Lower leg skin (tissue), 3 donors: ENCODE results near the gene BLVRB.

Source experiments
- POLR2A ChIP-seq, 2 donors: fragments of 450-650 bp; IDR thresholded peaks; one replicate each; pipeline ENCODE4 v1.6.1; 2016 to 2017; ENCODE audit warnings: antibody characterized with exemption in 2 of 2, mild to moderate bottlenecking in 1 of 2, moderate library complexity in 1 of 2
- TF ChIP-seq, protein P1 (sequence below), 3 donors: fragments of 450-650 bp; IDR thresholded peaks; one replicate each; pipeline ENCODE4 v1.5.1; 2016; ENCODE audit warnings: antibody characterized with exemption in 3 of 3, mild to moderate bottlenecking in 3 of 3, moderate library complexity in 2 of 3

DNA sequence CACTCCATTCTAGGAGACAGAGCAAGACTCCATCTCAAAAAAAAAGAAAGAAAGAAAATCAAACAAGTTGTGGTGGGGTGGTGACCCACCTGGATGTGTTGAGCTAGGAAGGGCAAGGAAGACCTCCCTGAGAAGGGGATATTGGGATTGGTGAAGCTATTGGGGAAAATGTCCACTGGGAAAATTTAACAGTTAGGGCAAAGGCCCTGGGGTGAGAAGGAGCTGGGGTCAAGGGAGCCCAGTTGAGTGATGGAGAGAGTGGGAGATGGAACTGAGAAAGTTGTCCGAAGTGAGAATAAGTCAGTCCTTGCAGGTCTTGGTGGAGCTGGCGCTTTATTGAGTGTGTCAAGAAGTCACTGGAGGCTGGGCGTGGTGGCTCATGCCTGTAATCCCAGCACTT lies 27.3 kb downstream of the BLVRB start:
- TF ChIP-seq, protein P1, sequence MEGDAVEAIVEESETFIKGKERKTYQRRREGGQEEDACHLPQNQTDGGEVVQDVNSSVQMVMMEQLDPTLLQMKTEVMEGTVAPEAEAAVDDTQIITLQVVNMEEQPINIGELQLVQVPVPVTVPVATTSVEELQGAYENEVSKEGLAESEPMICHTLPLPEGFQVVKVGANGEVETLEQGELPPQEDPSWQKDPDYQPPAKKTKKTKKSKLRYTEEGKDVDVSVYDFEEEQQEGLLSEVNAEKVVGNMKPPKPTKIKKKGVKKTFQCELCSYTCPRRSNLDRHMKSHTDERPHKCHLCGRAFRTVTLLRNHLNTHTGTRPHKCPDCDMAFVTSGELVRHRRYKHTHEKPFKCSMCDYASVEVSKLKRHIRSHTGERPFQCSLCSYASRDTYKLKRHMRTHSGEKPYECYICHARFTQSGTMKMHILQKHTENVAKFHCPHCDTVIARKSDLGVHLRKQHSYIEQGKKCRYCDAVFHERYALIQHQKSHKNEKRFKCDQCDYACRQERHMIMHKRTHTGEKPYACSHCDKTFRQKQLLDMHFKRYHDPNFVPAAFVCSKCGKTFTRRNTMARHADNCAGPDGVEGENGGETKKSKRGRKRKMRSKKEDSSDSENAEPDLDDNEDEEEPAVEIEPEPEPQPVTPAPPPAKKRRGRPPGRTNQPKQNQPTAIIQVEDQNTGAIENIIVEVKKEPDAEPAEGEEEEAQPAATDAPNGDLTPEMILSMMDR (IDR thresholded peaks at IDR 0.05) = no peak
- TF ChIP-seq POLR2A (IDR thresholded peaks at IDR 0.05) = no peak
